ENCODE measurements around the gene GBP2.
"Not testable (repeated sequence)": the region's sequence is repeated elsewhere in the genome, so short reads cannot be mapped to it uniquely, and the experiment has no call there.

Gene GBP2, protein sequence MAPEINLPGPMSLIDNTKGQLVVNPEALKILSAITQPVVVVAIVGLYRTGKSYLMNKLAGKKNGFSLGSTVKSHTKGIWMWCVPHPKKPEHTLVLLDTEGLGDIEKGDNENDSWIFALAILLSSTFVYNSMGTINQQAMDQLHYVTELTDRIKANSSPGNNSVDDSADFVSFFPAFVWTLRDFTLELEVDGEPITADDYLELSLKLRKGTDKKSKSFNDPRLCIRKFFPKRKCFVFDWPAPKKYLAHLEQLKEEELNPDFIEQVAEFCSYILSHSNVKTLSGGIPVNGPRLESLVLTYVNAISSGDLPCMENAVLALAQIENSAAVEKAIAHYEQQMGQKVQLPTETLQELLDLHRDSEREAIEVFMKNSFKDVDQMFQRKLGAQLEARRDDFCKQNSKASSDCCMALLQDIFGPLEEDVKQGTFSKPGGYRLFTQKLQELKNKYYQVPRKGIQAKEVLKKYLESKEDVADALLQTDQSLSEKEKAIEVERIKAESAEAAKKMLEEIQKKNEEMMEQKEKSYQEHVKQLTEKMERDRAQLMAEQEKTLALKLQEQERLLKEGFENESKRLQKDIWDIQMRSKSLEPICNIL

GRCh38 chr1:89125913-89126580, at the start of gene GBP2:
Gene GBP2 (minus strand): TSS chr1:89126114. CDS start chr1:89121966, 4,148 bp downstream.
- DNase-seq: no peak

DNA sequence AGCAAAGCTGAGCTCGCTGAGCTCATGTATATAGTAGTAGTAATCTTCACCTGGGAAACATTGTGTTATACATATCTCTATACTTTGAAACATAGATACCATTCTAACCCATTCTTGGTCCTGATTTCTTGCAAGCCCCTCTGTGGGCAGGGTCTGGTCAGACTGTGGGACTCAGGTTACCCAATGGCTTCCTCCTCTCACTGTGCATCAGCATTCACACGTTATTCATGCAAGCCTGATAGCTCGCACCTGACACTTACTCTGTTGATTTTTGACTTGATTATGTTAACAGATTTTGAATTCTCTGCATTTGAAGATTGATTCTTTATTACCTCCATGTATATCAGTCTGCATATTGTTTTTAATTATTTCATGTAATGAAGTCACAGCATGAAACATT, 48.6 kb upstream of the GBP2 start:
- no peak for DNase-seq

DNA sequence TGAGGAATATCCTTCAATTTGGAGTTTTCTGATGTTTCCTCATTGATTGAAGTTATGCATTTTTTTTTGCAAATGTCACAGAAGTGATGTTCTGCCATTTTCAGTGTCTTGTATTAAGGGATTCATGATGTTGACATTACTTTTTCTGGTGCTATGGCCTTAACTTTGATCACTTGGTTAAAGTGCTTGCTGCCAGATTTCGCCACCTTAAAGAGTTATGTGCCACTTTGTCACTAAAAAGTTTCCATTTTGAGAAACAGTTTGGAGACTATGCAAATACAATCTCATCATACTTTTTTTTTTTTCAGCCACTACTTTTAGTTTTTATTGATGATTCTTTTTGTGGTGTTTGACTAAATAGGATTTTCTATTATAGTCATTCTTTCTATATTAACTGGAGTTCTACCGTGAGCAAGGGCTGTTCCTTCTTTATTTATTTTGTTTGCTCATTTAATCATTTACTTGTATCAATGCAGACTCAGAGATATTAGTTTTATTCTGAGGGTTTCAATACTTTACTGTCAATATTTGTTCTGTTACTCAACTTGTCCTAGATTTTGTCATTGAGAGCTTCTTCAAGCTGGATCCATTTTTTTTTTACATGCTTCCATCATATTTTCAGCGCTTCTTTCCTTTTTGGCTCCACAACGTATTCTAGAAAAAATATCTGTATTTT, 46.7 kb upstream of the GBP2 start:
- no peak for DNase-seq

- no peak for DNase-seq
These were observed 45.1 kb upstream of the GBP2 start for GRCh38 chr1:89171067-89171438.

DNA sequence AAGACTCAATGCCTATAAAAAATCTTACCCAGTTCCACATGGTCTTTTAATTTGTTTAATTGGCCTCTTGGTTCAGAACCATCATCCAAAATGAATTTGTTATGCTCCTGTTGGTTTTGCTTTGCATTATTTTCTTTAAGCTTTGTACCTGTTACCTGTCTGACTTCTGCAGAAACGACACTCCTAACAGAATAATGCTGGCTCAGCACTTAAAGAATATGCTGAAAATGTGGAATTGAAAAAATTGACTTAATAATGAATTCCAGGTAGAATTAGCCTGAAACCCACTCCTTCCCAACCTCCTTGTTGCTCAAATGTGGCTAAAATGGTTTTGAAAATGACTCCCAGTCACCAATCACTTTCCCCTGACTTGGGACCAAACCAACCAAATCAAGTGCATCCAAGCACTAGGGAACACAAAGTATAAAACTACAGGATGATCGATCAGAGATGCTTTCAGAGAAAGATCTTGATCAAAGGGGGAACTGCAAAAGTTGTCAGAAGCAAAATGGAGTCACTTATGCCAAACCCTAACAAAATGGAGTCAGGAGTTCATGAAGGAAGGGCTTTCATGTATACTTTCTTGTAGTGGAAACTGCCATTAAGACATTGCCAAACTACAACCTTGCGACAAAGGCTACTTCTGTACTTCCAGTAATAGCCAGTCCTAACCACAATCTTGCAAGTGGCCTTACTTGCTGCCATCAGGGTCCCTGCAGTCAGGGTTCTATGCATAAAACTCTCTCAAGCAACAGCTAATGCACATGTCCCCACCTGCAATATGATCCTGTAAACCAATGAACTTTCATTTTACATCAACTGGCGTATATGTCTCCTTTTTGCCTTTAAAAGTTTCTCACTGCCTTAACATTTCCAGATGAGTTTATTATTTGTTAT, 44.5 kb upstream of the GBP2 start:
- no peak for DNase-seq

DNA sequence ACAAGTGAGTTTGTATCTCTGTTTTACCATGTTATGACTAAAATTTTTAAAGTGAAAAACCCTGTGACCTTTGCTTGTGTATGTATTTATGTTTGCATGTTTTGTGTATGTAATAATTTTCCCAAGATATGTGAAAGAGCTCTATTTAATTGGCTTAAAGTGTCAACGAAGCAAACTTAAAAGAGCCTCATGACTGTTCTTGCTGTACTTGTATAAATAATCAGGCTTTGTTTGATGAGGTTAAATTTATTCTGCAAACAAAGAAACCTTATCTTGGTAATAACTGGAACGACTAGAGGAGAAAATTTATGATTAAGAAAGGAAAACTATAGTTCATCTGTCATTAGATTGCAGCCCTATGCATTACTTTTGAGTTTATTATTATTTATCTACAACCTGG, 43.3 kb upstream of the GBP2 start:
- DNase-seq: no peak

DNA sequence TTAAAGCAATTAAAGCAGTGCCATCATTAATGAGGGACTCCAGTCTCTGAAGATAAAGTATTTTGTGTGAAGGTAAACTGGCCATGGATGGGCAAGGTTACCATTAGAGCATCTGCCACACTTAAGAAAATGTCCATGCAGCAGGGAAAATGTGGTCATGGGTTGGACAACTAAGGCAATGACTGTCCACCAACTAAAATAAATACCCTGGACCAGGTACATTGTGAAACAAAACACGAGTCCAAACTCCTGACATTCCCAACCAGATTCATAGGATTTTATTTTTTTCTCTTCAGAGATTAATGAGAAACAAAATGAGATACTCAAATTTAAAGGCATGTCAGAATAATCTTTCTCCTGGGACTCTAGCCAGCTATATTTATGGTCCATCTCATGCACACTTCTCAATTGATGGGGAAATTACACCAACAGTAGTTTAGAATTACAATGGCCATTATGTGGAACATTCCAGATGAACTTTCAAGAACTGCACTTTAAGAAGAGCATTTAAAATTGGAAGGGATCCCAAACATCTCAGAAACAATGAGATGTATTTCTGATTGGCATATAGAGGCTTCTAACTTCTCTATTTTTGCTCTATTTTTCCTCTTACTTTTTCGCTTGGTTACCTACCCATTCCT, 41.8 kb upstream of the GBP2 start:
- DNase-seq: no peak

GRCh38 chr1:89166705-89167104, 40.8 kb upstream of the GBP2 start:
- DNase-seq: no peak

DNA sequence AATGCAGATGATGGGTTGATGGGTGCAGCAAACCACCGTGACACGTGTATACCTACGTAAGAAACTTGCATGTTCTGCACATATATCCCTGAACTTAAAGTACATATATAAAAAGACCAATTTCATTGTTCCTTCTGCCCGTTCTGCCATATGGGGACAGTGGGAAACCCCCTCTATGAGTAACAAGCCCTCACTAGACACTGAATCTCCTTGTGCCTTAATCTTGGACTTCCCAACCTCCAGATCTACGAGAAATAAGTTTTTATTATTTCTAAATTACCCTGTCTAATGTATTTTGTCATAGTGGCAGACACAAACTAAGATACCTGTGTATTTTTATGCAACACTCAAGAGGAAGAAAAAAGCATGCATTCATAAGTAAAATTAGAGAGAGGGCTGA, 39.9 kb upstream of the GBP2 start:
- DNase-seq: no peak

GRCh38 chr1:89151047-89151446, 25.1 kb upstream of the GBP2 start:
- DNase-seq: no peak

- no peak for DNase-seq
These were observed 24.1 kb upstream of the GBP2 start for GRCh38 chr1:89149976-89150375.

GRCh38 chr1:89149229-89149628, 23.3 kb upstream of the GBP2 start:
- no peak for DNase-seq

DNA sequence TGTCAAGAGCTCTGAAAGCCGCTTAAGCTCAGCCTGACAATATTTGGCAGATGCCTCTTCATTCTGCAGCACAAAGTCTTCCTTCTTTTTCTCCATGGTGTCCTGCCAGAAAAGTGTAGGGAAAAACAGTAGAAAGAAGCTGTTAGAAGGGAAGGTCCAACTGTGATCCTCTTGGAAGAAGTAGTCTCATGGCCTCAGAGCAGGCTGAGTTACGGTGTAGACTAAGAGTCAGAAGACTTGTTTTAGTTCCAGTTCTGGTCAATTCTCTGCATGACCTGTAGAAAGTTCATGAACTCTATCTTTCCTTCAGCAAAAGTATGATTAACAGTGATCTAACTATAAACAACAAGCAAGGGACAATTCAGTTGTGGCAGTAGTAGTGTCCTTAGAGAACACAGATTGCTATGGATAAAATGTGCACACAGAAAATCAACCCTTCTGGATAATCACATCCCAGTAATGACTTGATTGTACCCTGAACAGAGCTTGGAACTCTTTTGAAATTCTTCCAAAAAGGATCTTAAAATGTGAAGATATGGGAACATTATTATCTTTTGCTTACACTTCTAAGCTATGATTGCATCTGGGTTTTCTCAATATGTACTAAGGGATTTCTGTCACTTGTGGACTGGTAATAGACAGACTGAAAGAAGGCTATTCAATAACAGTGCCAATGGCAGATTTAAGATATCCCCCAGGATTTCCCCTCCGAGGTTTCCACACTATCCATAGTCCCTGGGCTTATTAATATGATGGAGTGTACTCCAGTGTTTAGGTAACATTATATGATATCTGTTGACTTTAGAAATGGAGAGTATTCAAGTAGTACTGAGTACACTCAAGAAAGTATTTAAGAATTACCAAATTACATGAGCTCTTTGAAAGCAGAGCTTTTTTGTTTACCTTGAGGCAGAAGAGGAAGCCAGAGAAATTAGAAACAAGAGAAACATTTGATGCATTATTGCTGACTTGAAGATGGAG, 22.1 kb upstream of the GBP2 start:
- DNase-seq: no peak

- DNase-seq: no peak
These were observed 20.8 kb upstream of the GBP2 start for GRCh38 chr1:89146721-89147120.

- DNase-seq: no peak
These were observed 17.6 kb upstream of the GBP2 start for GRCh38 chr1:89143484-89143883.

DNA sequence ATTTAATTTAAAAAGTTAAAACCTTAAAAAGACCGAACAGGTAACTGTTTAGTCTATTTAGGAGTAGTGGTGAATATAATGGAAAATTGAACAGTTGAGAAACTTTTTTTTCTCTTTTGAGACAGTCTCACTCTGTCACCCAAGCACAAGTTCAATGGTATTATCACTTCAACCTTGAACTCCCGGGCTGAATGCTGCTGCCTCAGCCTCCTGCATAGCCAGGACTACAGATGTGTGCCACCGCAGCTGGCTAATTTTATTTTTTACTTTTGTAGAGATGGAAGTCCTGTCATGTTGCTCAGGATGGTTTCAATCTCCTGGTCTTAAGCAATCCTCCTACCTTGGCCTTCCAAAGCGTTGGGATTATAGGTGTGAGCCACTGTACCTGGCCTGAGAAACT, 16.2 kb upstream of the GBP2 start:
- DNase-seq: no peak

GRCh38 chr1:89133747-89134146, 7.8 kb upstream of the GBP2 start:
- no peak for DNase-seq

- DNase-seq: no peak
These were observed 4.8 kb upstream of the GBP2 start for GRCh38 chr1:89130716-89131115.

DNA sequence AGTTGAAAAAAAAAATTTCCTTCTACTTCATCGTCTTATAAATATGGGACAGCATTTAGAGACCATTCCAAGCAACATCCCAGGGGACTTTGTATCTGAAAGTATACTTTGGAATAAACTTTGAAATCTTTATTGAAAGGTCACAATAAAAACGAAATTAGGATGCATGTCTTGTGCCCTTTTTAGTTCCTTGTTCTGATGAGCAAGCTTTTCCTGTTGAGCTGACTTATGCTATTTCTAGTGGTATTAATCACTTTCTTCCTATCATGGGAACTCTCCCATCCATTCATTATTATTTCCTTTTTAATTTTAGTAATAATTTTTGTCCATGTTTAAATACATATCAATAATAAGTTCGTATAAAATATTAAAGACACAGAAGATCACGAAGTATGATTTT, 4.0 kb upstream of the GBP2 start:
- no peak for DNase-seq

DNA sequence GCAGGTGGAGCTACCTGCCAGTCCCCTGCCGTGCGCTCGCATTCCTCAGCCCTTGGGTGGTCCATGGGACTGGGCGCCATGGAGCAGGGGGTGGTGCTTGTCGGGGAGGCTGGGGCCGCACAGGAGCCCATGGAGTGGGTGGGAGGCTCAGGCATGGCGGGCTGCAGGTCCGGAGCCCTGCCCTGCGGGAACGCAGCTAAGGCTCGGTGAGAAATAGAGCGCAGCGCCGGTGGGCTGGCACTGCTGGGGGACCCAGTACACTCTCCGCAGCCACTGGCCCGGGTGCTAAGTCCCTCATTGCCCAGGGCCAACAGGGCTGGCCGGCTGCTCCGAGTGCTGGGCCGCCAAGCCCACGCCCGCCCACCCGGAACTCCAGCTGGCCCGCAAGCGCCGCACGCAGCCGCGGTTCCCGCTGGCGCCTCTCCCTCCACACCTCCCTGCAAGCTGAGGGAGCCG, 2.1 kb upstream of the GBP2 start:
- not testable (repeated sequence) for DNase-seq
